ENCODE data around the gene RPL10.

RPL10 gene

GRCh38 chrX:154403858-154404257, 5.7 kb downstream of the RPL10 start:
- no peak for TF ChIP-seq CTCF (IDR thresholded peaks at IDR 0.05)

GRCh38 chrX:154404625-154405192, 6.5 kb downstream of the RPL10 start:
- no peak for TF ChIP-seq CTCF (IDR thresholded peaks at IDR 0.05)

- TF ChIP-seq CTCF (IDR thresholded peaks at IDR 0.05), result no peak
These were observed 10.6 kb downstream of the RPL10 start for GRCh38 chrX:154408659-154409221.

- TF ChIP-seq CTCF (IDR thresholded peaks at IDR 0.05), result no peak
These were observed 11.2 kb downstream of the RPL10 start, which contains the start of gene DNASE1L1 for GRCh38 chrX:154409222-154409871. TSS of gene DNASE1L1 (minus strand) at chrX:154409254. CDS start at chrX:154405568, 3,686 bp downstream.

GRCh38 chrX:154411981-154412340, 13.8 kb downstream of the RPL10 start:
- TF ChIP-seq CTCF (IDR thresholded peaks at IDR 0.05), result no peak

- no peak for TF ChIP-seq CTCF (IDR thresholded peaks at IDR 0.05)
These were observed 14.3 kb downstream of the RPL10 start for GRCh38 chrX:154412468-154412867.

GRCh38 chrX:154413142-154413541, 15.0 kb downstream of the RPL10 start:
- TF ChIP-seq CTCF (IDR thresholded peaks at IDR 0.05), result no peak

Measured in LNCAP (cell line).